Limb (tissue), 2 donors: Measurements from ENCODE around the gene PLA2G6.
"Not testable (repeated sequence)": the region's sequence is repeated elsewhere in the genome, so short reads cannot be mapped to it uniquely, and the experiment has no call there.

Experiments used
- DNase-seq, 2 donors: peaks; one replicate each; pipeline ENCODE4 v3.0.0-alpha.2; 2016; ENCODE audit errors: extremely low spot score in 2 of 2

The PLA2G6 gene

DNA sequence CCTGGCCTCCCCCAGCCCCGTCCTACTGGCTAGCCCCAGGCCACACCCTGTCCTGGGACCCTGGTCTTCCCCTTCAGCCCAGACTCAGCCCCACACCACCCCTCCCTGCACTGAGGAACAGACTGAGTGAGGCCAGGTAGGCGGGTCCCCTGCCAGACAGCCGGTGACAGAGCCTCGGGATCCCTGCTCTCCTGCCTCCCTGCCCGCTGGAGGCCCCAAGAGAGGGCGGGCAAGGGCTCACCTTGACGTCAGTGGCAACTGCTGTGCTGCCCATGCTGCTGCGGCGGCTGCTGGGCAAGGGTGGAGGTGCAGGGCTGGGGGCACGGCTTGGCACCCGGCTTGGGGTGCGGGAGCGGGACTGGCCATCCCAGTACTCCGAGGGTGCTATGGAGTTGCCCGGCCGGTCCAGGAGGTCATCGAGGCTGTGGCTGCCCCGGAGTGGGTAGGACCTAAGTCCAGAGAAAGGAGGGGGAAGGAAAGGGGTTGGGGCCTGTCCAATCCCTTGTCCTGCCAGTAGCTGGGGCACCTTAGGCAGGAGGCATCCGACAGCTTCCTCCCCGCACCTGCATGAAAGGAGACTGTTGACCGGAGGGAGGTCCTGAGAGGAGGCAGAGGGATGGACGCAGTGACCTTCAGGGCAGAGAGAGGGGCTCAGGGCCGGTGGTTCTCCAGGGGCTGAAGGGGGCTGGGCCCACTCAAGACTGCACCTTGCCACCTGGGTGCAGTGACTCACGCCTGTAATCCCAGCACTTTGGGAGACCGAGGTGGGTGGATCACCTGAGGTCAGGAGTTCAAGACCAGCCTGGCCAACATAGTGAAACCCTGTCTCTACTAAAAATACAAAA is 95.4 kb downstream of the PLA2G6 start:
- peak in 1 of 2 donors; percentile 20 for DNase-seq

DNA sequence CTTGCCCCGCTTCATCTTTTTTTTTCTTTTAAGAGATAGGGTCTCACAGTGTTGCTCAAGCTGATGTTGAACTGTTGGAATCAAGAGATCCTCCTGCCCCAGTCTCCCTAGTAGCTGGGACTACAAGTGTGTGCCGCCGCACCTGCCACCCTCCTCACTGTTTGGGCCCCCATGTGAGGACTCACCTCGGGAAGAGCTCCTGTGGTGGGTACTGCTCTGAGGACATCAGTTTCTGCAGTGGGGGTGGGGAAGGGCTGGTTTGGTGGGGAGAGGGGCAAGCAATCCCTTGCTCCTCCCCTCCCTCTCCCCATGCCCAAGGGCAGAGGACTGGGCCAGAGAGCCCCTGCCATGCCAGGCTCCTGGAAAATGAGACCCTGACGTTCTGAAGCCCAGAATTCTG is 96.1 kb downstream of the PLA2G6 start:
- peak in 1 of 2 donors; percentile 13 for DNase-seq

DNA sequence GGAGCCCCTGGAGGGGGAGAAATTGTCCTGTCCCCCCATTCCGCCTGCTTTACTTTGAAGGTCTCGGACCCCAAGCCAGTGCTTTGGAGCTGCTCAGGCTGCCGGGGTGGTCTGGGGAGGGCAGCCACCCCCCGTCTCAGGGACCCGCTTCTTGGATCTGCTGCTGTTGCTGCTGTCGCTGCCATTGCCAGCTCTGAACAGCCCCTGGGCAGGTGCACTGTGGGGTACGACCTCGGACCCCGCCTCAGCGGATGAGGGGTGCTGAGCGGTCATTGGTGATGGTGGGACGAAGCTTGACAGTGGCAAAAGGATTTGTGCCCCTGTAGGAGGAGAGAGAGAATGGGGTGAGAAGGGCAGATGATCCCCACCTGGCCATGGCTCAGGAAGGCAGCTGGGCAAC is 96.6 kb downstream of the PLA2G6 start:
- peak in 1 of 2 donors; percentile 17 for DNase-seq

DNA sequence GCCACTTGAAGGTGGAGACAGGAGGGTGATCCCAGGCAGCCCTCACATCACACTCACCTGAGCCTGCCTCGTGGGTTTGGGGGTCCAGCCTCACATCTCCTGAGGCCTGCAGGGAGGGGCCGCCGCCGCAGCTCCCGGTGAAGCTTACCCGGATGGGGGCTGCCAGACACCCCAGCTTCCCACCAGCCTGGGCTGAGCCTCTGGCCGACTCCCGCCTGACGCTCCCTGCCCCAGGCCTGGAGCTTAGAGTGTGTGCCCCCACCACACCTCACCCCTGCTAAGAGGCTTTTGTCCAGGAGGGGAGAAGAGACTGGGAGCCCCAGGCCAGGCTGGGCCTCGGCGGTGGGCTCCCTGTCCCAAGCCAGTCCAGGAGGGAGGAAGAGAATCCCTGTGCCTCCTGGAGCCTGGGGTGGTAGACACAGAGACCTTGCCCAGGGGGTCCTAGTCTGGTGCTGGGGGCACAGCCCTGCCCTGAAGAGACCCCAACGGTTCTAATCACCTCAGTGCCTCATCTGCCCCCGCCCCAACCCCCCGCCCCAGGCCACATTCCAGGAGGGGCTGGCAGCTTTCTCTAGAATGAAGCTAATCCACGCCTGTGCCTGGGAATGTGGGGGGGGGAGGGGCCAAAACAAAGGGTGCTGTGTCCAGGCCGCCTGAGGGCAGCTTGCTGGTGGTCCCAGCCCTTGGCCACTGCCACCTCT is 97.5 kb downstream of the PLA2G6 start, which contains the start of gene SLC16A8:
TSS of gene SLC16A8 (minus strand) at position 254 of the 701 bp plus-strand sequence. CDS start 1,311 bp downstream, outside the sequence.
- DNase-seq: peak in 1 of 2 donors; percentile 36

GRCh38 chr22:38082986-38083710 is 98.5 kb downstream of the PLA2G6 start:
- peak in 1 of 2 donors; percentile 23 for DNase-seq

GRCh38 chr22:38081941-38082828 is 99.4 kb downstream of the PLA2G6 start:
- DNase-seq: peak in 1 of 2 donors; percentile 40

DNA sequence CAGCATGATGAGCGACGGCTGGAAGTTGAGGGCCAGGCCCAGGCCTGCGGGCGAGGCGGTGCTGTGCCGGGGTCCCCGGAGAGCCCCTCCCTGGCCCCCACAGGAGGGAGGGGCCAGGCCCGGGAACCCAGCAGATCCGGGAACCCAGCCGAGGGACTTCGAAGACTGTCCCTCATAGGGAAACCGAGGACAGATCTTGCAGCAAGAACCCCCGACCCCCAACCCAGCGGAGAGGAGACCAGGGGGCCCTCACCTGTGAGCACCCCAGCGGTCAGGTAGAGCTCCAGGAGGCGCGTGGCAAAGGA is 100.0 kb downstream of the PLA2G6 start:
- DNase-seq: no peak

DNA sequence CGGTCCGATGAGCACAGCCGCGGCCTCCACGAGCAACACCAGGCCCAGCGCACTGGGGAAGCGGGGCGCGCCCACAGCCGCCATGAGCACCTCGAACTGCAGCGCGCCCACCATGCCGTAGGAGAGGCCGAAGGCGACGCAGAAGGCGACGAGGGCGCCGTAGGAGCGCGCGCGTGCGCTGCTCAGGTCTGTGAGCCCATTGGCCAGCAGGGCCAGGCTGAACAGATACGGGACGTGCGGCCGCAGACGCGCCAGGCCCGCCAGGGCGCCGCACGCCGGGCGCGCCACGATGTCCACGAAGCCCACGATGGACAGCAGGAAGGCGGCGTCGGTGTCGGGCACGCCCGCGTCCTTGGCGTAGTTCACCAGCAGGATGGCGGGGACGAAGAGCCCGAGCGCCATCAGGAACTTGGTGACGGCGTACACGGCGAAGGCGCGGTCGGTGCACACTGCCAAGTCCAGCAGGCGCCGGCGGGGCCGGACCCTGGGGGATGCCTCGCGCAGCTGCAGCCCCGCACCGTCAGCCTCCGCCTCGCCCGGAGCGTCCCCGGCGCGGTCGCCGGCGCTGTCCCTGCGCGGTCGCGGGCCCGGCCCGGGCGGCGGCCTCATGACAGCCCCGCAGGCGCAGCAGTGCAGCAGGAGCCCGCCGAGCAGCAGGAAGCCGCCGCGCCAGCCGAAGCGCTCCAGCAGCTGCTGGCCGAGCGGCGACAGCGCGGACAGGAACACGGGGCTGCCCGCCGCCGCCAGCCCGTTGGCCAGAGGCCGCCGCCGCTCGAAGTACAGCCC is 100.6 kb downstream of the PLA2G6 start:
- DNase-seq: peak in 1 of 2 donors; percentile 70

DNA sequence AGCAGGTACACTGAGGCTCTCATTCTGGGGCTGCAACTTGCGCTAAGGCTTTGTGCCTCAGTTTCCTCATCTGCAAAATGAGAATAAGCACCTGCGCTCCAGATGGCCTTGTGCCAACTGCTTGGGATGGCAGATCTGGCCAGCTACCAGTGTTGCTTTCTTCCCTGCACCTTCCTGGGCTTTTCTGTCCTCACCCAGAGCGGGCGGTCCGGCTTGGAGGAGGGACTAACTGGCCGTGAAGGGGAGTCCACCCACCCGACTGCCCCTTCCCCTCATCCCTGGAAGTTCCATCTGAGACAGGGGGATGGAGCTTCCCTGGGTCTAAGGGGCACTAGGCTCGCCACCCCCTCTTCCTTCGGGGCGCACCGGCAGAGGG is 101.2 kb downstream of the PLA2G6 start:
- DNase-seq: no peak

GRCh38 chr22:38079804-38080203 is 101.8 kb downstream of the PLA2G6 start:
- peak in 1 of 2 donors; percentile 24 for DNase-seq

GRCh38 chr22:38079208-38079607 is 102.4 kb downstream of the PLA2G6 start:
- not testable (repeated sequence) for DNase-seq

DNA sequence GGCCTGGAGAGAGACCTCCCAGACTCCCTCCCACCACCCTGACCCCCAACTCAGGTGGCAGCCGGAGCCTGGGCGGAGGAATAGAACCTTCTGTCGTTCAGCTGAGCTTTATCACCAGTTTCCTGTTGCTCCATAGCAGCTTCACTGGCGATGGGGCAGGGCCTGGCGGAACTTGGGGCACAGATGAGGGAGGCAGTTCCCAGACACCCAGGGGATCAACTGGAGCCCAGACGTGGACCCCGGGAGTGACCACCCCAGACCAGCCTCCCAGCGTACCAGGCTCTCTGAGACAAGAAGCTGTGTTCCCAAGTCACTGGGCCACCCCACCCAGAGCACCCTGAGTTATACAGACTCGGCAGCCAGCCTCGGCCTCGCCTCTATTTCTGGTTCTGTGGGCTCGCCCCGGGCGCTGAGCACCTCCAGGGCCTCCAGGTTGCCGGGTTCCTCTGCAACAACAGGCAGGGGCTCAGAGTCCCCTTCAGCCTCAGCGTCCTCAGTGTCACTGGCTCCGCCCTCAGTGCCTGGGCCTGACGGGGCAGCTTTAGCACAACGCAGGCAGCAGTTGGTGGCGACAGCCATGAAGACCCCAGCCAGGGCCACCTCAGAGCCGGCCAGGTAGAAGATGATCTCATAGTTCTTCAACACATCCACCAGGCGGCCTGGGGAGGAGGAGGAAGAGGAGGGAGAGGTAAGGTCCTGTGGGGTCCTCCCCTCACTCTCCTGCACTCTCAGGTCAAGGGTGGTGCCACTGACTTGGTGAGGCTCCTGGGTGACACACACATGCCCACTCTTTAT is 103.4 kb downstream of the PLA2G6 start:
- peak in 1 of 2 donors; percentile 23 for DNase-seq

- DNase-seq: peak in 1 of 2 donors; percentile 26
Measured at GRCh38 chr22:38077595-38077994, 104.0 kb downstream of the PLA2G6 start.

GRCh38 chr22:38077096-38077495 is 104.5 kb downstream of the PLA2G6 start:
- DNase-seq: peak in 1 of 2 donors; percentile 13

GRCh38 chr22:38075961-38076360 is 105.7 kb downstream of the PLA2G6 start:
- DNase-seq: peak in 1 of 2 donors; percentile 15

DNA sequence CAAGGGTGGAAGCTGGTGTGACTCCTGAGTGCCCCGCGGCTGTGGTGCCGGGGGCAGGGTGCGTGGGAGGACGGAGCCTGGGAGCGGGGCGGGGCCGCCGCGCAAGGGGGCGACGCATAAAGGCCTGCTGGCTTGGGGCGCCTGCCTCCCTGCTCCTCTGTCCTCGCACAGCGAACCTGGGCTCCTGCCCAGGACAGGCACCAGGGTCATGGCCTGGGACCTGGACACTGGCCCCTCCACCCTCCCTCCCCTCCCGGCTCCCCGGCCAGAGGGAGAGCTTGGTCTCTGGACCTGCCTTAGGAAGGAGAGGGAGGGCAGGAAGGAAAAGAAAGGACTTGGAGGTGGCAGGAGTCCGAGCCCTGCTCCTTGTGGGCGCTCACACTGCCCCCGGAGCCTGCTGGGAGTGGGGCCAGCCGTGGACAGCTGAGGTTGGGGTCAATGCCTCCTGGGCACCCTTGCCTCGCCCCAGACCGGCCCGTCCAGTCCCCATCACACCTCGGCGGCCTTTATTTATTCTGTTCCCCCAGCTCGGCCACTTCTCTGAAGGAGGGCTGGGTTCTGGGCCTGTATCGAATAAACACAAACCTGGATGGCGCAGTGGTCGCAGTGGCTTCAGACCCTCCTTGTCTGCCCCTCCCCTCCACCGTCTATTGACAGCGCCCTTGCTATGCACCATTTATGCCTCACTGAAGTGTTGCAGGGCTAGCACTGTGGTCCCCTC is 106.4 kb downstream of the PLA2G6 start:
- peak in 1 of 2 donors; percentile 17 for DNase-seq

GRCh38 chr22:38074181-38075104 is 107.2 kb downstream of the PLA2G6 start:
- peak in 1 of 2 donors; percentile 75 for DNase-seq
